HG03571 (cell line): ENCODE measurements around the gene GSPT1.

Experiments used
- ATAC-seq: cut with Tn5 transposase; IDR thresholded peaks from one replicate; pipeline ENCODE4 v1.9.1; 2021; ENCODE audit not compliant: unreplicated experiment

The GSPT1 gene

DNA sequence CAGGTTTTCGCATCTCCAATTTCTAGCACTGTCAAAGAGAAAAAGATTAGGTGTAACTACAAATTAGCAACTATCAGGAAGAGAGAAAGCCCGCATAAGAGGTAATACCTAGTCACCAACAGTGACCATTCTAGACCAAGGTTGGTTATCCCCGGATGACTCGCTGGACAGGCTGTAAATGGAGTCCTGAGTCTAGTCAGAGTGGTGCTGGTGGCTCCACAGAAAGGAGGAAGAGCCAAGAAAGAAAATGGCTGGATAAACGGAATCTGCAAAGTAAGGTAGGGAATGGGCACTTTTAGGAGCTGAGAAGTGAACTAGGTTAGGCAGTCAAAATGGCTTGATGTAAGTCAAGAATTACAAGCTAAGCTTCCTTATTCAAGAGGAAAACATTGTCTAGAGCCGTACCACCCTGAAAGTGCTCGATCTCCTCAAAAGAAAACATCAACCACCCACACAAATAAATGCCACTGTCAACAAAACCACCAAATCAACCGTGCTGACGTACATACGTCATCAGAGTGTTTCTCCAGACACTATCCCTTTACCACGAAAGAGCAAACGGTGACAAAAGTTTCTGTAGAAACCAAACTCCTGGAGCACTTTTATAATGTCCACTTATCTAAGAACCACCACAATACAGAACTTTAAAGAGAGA lies 2.2 kb downstream of the GSPT1 start:
- ATAC-seq, result no peak

- ATAC-seq, result no peak
These were observed 5.9 kb downstream of the GSPT1 start for GRCh38 chr16:11909653-11910545.

- ATAC-seq, result no peak
These were observed 8.4 kb downstream of the GSPT1 start for GRCh38 chr16:11907160-11907970.

DNA sequence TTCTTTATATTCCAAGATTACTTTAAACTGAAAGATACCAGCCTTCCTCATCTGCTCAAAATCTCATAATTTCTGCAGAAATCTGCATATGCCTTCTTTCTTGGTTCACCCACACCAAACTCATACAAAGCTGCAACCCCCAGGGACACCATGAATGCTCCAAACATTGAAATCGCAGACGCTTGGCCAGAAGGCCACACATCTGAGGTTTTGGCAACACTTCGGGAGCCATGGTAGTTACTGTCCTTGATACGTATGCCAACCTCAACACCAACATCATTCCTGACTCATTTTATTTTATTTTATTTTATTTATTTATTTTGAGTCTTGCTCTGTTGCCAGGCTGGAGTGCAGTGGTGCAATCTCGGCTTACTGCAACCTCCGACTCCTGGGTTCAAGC lies 11.8 kb downstream of the GSPT1 start:
- ATAC-seq, result no peak

DNA sequence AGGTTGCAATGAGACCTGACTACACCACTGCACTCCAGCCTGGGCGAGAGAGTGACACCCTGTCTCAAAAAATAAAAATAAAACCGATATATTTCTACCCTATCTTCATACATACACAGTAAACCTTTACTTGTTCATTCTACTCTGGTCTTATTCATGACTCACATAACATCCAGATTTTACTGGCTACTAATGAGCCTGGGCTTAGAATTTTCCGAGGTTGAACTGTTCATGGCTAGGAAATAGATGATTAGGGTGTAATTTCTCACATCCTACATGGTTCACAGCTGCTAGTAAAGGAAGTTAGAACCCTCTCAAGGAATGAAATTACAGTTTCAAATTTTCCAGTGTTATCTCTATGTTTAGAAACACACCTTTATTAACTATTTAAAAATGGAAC lies 14.7 kb downstream of the GSPT1 start:
- ATAC-seq, result no peak

GRCh38 chr16:11896486-11897176 lies 19.1 kb downstream of the GSPT1 start:
- no peak for ATAC-seq

GRCh38 chr16:11893571-11893970 lies 22.2 kb downstream of the GSPT1 start:
- no peak for ATAC-seq

DNA sequence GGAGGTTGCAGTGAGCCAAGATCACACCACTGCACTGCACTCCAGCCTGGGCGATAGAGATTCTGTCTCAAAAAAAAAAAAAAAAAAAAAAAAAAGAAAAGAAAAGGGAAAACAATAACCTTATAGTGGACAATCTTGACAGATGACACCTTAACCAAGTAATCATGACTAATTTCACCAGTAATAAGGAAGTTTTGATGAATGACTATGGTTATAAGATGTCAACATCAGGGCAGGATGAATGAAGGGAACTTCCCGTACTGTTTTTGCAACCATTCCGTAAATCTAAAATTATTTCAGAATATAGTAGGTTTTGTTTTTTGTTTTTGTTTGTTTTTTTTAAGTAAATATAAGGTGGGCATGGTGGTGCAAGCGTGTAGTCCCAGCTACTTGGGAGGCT lies 23.0 kb downstream of the GSPT1 start:
- no peak for ATAC-seq

- ATAC-seq, result no peak
These were observed 25.4 kb downstream of the GSPT1 start for GRCh38 chr16:11890231-11890965.

DNA sequence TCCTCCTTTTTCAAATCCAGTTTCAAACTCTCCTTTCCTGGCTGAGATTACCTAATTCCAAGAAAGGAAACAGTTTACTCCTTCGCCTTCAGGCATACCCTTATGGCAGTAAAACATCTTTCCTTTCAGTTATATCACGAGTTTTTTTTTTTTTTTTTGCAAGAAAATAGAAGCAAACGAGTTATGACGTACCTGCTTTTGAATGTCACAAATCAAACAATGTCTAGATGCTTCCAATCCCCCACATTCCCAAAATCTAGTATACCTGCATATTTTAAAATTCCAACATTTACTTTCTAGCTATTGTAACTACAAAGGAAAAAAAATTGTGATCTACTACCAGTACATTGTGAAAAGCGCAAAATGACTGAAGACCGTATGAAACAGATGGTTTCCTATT lies 28.9 kb downstream of the GSPT1 start:
- no peak for ATAC-seq

GRCh38 chr16:11884035-11884434 lies 31.7 kb downstream of the GSPT1 start:
- no peak for ATAC-seq

- no peak for ATAC-seq
These were observed 35.7 kb downstream of the GSPT1 start for GRCh38 chr16:11880007-11880406.

- no peak for ATAC-seq
These were observed 38.4 kb downstream of the GSPT1 start for GRCh38 chr16:11877374-11877773.

DNA sequence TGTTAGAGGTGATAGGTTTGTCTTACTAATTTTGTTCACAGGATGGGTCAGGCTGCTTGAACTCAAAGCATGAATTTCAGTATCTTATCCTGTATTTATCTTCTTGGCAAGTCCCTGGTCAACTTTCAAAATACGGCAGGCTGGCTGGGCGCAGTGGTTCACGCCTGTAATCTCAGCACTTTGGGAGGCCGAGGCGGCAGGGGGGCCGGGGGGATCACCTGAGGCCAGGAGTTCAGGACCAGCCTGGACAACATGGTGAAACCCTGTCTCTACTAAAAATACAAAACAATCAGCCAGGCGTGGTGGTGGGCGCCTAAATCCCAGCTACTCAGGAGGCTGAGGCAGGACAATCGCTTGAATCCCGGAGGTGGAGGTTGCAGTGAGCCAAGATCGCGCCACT lies 39.5 kb downstream of the GSPT1 start:
- no peak for ATAC-seq

GRCh38 chr16:11875721-11876120 lies 40.0 kb downstream of the GSPT1 start:
- no peak for ATAC-seq

DNA sequence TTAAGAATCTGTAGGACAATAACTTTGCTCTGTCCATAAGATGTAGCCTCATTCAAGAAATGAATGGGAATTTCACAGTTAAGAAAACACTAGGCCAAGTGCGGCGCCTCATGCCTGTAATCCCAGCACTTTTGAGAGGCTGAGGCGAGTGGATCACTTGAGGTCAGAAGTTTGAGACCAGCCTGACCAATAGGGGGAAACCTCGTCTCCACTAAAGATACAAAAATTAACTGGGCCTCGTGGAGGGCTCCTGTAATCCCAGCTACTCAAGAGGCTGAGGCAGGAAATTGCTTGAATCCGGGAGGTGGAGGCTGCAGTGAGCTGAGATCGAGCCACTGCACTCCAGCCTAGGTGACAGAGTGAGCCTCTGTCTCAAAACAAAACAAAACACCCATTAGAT lies 44.6 kb downstream of the GSPT1 start:
- ATAC-seq, result no peak

DNA sequence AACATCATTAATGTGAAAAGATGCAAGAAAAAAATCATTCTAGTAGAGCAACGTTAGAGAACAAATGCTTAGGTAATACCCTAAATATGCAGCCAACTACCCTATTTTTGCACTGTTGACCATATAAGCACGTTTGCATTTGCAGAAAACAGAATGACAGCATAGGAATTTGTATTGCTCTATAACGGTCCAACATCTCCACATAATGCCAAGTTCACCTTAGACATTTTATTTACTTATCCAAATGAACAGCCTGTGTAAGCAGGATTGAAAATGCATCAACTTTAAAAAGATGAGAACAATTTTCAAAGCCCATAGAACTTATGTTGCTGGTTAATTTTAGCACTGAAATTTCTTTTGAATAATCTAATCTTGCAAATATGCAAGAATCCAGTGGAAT lies 45.4 kb downstream of the GSPT1 start:
- ATAC-seq, result no peak

GRCh38 chr16:11869353-11870228 lies 46.2 kb downstream of the GSPT1 start:
- no peak for ATAC-seq

- no peak for ATAC-seq
These were observed 47.3 kb downstream of the GSPT1 start for GRCh38 chr16:11868412-11868980.
